HG02642 (cell line): ENCODE measurements around the gene HVCN1.
"Not testable (repeated sequence)": the region's sequence is repeated elsewhere in the genome, so short reads cannot be mapped to it uniquely, and the experiment has no call there.

ENCODE experiments used
- ATAC-seq: cut with Tn5 transposase; IDR thresholded peaks from one replicate; pipeline ENCODE4 v1.9.1; 2021; ENCODE audit warnings: mild to moderate bottlenecking; ENCODE audit not compliant: unreplicated experiment, poor library complexity

The HVCN1 gene

GRCh38 chr12:110670161-110670701 lies 18.7 kb downstream of the HVCN1 start:
- ATAC-seq: peak; percentile 61

- ATAC-seq: peak; percentile 22
These were observed 19.8 kb downstream of the HVCN1 start for GRCh38 chr12:110669193-110669502.

- peak; percentile 9 for ATAC-seq
These were observed 20.3 kb downstream of the HVCN1 start for GRCh38 chr12:110668480-110669192.

- ATAC-seq: no peak
These were observed 21.2 kb downstream of the HVCN1 start for GRCh38 chr12:110667671-110668070.

GRCh38 chr12:110666892-110667291 lies 22.0 kb downstream of the HVCN1 start:
- ATAC-seq: no peak

GRCh38 chr12:110661337-110661972 lies 27.5 kb downstream of the HVCN1 start:
- ATAC-seq: peak; percentile 88

- ATAC-seq: no peak
These were observed 30.0 kb downstream of the HVCN1 start for GRCh38 chr12:110658878-110659277.

- ATAC-seq: no peak
These were observed 30.7 kb downstream of the HVCN1 start for GRCh38 chr12:110658242-110658641.

GRCh38 chr12:110657747-110658146 lies 31.2 kb downstream of the HVCN1 start:
- no peak for ATAC-seq

GRCh38 chr12:110656071-110656655 lies 32.8 kb downstream of the HVCN1 start:
- no peak for ATAC-seq

- ATAC-seq: not testable (repeated sequence)
These were observed 34.7 kb downstream of the HVCN1 start for GRCh38 chr12:110654238-110654637.

GRCh38 chr12:110649341-110649847 lies 39.5 kb downstream of the HVCN1 start:
- ATAC-seq: no peak

- ATAC-seq: peak; percentile 75
These were observed 41.3 kb downstream of the HVCN1 start for GRCh38 chr12:110647631-110648040.

GRCh38 chr12:110641521-110641920 lies 47.4 kb downstream of the HVCN1 start:
- ATAC-seq: no peak

GRCh38 chr12:110640275-110641025 lies 48.5 kb downstream of the HVCN1 start:
- no peak for ATAC-seq

- no peak for ATAC-seq
These were observed 49.4 kb downstream of the HVCN1 start for GRCh38 chr12:110639336-110640141.

GRCh38 chr12:110638796-110639195 lies 50.1 kb downstream of the HVCN1 start:
- no peak for ATAC-seq

- peak; percentile 45 for ATAC-seq
These were observed 51.0 kb downstream of the HVCN1 start for GRCh38 chr12:110637869-110638441.

- ATAC-seq: peak; percentile 40
These were observed 52.4 kb downstream of the HVCN1 start for GRCh38 chr12:110636516-110636915.
